Endothelial cell of umbilical vein (primary cell): ENCODE results near the gene NAA30. TPM values are rescaled to one million over a fixed set of nuclear protein-coding genes. Genes with fewer than 3 reads are reported as not detected.

ENCODE experiments used
- BruUV-seq: library from RNA; stranded (reverse); fragments of 400-500 nt; replicated peaks from 2 replicates; lab custom pipeline; 2021; lab: Mats Ljungman, UMichigan
- CTCF ChIA-PET: fragments of 300-600, 350-600 bp; sonication (Branson Sonifier 250); formaldehyde crosslinking; loops from one replicate; lab custom pipeline; 2021; ENCODE audit warnings: antibody characterized with exemption, inconsistent platforms; lab: Charles Lee
- POLR2A ChIA-PET: fragments of 300-600, 350-600 bp; sonication (Branson Sonifier 250); formaldehyde crosslinking; loops from one replicate; lab custom pipeline; 2021; ENCODE audit warnings: antibody characterized with exemption, inconsistent platforms; lab: Charles Lee
- DNase-seq: peaks from one replicate; pipeline ENCODE4 v3.0.0-alpha.2; 2011; ENCODE audit warnings: low read depth, low spot score
- FAIRE-seq: peaks from 2 replicates; lab custom pipeline; 2011; peaks lifted over from hg19 to GRCh38; lab: Jason Lieb, UNC
- H2AFZ ChIP-seq: 2 replicates; pipeline ENCODE4 v1.6.0; 2012; ENCODE audit warnings: low read depth, low read length, control low read depth, inconsistent platforms
- H3K27ac ChIP-seq: 2 replicates; pipeline ENCODE4 v1.5.1; 2011; ENCODE audit warnings: low read depth, mild to moderate bottlenecking, control low read depth, low read length, moderate library complexity; ENCODE audit not compliant: insufficient read depth
- H3K27me3 ChIP-seq, 2 experiments: 2 replicates each; pipeline versions ENCODE4 v1.6.0 to v1.6.1; 2011; ENCODE audit warnings: low read length in 2 of 2, mixed read lengths in 1 of 2; ENCODE audit not compliant: control insufficient read depth in 2 of 2, insufficient read depth in 2 of 2
- H3K36me3 ChIP-seq, 2 experiments: 2 replicates in 1 of 2; 3 replicates in 1 of 2; pipeline ENCODE4 v1.5.1; 2011; ENCODE audit warnings: low read length in 2 of 2, mild to moderate bottlenecking in 1 of 2, moderate library complexity in 1 of 2; ENCODE audit not compliant: control insufficient read depth in 2 of 2, insufficient read depth in 2 of 2; ENCODE audit errors: extremely low read depth in 1 of 2
- H3K4me1 ChIP-seq: 3 replicates; pipeline ENCODE4 v1.5.1; 2011; ENCODE audit warnings: mild to moderate bottlenecking, low read length; ENCODE audit not compliant: control insufficient read depth, insufficient read depth; ENCODE audit errors: extremely low read depth
- H3K4me2 ChIP-seq: 2 replicates; pipeline ENCODE4 v1.6.1; 2011; ENCODE audit warnings: low read length, control low read depth, mixed read lengths; ENCODE audit not compliant: insufficient read depth
- H3K4me3 ChIP-seq, 3 experiments: fragments of 200-600 bp in 1 of 3; sonication (generic), shearing (Covaris generic) in 1 of 3; replicated peaks in 1 of 3; 2 replicates each; pipeline ENCODE4 v1.5.1; 2011 to 2016; ENCODE audit warnings: control low read depth in 3 of 3, low read length in 3 of 3, mild to moderate bottlenecking in 2 of 3, inconsistent platforms in 1 of 3, low read depth in 1 of 3, moderate library complexity in 1 of 3; ENCODE audit not compliant: insufficient read depth in 1 of 3
- H3K79me2 ChIP-seq: 2 replicates; pipeline ENCODE4 v1.6.0; 2012; ENCODE audit warnings: low read length, inconsistent platforms; ENCODE audit not compliant: control insufficient read depth, insufficient read depth
- H3K9ac ChIP-seq: replicated peaks from 2 replicates; pipeline ENCODE3; 2011; ENCODE audit warnings: low read length, control low read depth; ENCODE audit not compliant: insufficient read depth; ENCODE audit errors: extremely low read depth
- H3K9me1 ChIP-seq: replicated peaks from 3 replicates; pipeline ENCODE4 v1.6.0; 2011; ENCODE audit warnings: mild to moderate bottlenecking, low read length; ENCODE audit not compliant: control insufficient read depth, insufficient read depth; ENCODE audit errors: extremely low read depth
- H3K9me3 ChIP-seq: replicated peaks from 2 replicates; pipeline ENCODE4 v1.5.1; 2012; ENCODE audit warnings: low read length, inconsistent platforms; ENCODE audit not compliant: control insufficient read depth, insufficient read depth
- H4K20me1 ChIP-seq: replicated peaks from 2 replicates; pipeline ENCODE3; 2011; ENCODE audit warnings: mild to moderate bottlenecking, low read length; ENCODE audit not compliant: control insufficient read depth, insufficient read depth; ENCODE audit errors: extremely low read depth
- EZH2 ChIP-seq: IDR thresholded peaks from 2 replicates; pipeline ENCODE4 v1.6.1; 2012; ENCODE audit warnings: borderline replicate concordance, low read depth, mild to moderate bottlenecking, moderate library complexity, low read length, inconsistent platforms; ENCODE audit not compliant: severe bottlenecking
- FOS ChIP-seq: IDR thresholded peaks from 2 replicates; pipeline ENCODE4 v1.6.1; 2011; ENCODE audit warnings: mild to moderate bottlenecking, low read length, moderate library complexity, borderline replicate concordance; ENCODE audit not compliant: insufficient read depth
- GATA2 ChIP-seq: IDR thresholded peaks from 2 replicates; pipeline ENCODE4 v1.7.0; 2011; ENCODE audit warnings: low read depth, mild to moderate bottlenecking, moderate library complexity, mixed read lengths, low read length; ENCODE audit not compliant: insufficient read length, insufficient read depth
- JUN ChIP-seq: IDR thresholded peaks from 2 replicates; pipeline ENCODE4 v1.6.1; 2011; ENCODE audit warnings: borderline replicate concordance, low read depth; ENCODE audit not compliant: insufficient read length, insufficient read depth
- MYC ChIP-seq: IDR thresholded peaks from one replicate; pipeline ENCODE4 v1.6.1; 2011; ENCODE audit warnings: mild to moderate bottlenecking, low read depth, low read length
- POLR2A ChIP-seq: IDR thresholded peaks from 2 replicates; pipeline ENCODE4 v1.6.1; 2012; ENCODE audit warnings: low read depth, mild to moderate bottlenecking, control low read depth, low read length
- POLR2AphosphoS5 ChIP-seq: IDR thresholded peaks from 2 replicates; pipeline ENCODE4 v1.6.1; 2012; ENCODE audit warnings: low read depth, mild to moderate bottlenecking, control low read depth, low read length, moderate library complexity; ENCODE audit not compliant: insufficient read depth
- dilution Hi-C: fragments of 300-500 bp; cut with MboI; formaldehyde crosslinking; loops from one replicate; pipeline ENCODE4 v1.15.0; 2019; ENCODE audit warnings: low sequenced_read_pairs; ENCODE audit not compliant: extremely low pct_ligation_motif_present
- intact Hi-C: fragments of 100-400 bp; cut with micrococcal nuclease; formaldehyde crosslinking; loops from one replicate; pipeline ENCODE4 v1.10.0; 2022
- polyA plus RNA-seq, 4 experiments: library from polyadenylated mRNA; depleted of rRNA in 3 of 4; stranded (reverse) in 3 of 4; unstranded in 1 of 4; fragments of >200 nt; gene quantifications; 2 replicates each; pipeline versions ENCODE4 v1.2.1 to v1.2.3, GENCODE V29; 2011 to 2012; ENCODE audit warnings: missing spikeins in 1 of 4
- total RNA-seq: library from RNA; stranded (reverse); gene quantifications from 2 replicates; pipeline ENCODE4 v1.2.3, GENCODE V29; 2021
- TF ChIP-seq, protein P1 (sequence below), 2 donors: IDR thresholded peaks; 1 replicate in 1 of 2; 2 replicates in 1 of 2; pipeline ENCODE4 v1.5.1; 2011; ENCODE audit warnings: low read length in 2 of 2, mild to moderate bottlenecking in 2 of 2, moderate library complexity in 2 of 2, control low read depth in 1 of 2, inconsistent platforms in 1 of 2, low read depth in 1 of 2; ENCODE audit not compliant: insufficient read depth in 1 of 2; ENCODE audit errors: extremely low read depth in 1 of 2
- TF ChIP-seq, protein P2 (sequence below): IDR thresholded peaks from 2 replicates; pipeline ENCODE4 v1.6.1; 2011; ENCODE audit not compliant: insufficient read depth, insufficient read length

The NAA30 gene
- total and polyA plus RNA-seq, 2 donors (not counting 3 experiments of a cell fraction or from before 2014, with no cell fraction given), result 5.4 to 21.8 TPM

GRCh38 chr14:57388067-57388466, 2.3 kb upstream of the NAA30 start:
- Histone ChIP-seq H3K27me3 (no peaks in the 10 kb centered on the region), H3K36me3 (peaks cover 0 to 2% of the 10 kb centered on the region in 2 experiments), H3K4me1 (peaks cover 19% of the 10 kb centered on the region), H4K20me1 (peaks cover 3% of the 10 kb centered on the region), H3K9ac (no peak overlapping the region), H2AFZ (no peak overlapping the region), H3K9me1 (no peaks in the 10 kb centered on the region), H3K79me2 (peaks cover 24% of the 10 kb centered on the region), H3K4me2 (no peak overlapping the region), H3K27ac (no peak overlapping the region), H3K9me3 (no peaks in the 10 kb centered on the region), H3K4me3 (no peak overlapping the region)
- TF ChIP-seq JUN (no peak), GATA2 (no peak), POLR2A (no peak), MYC (no peak), POLR2AphosphoS5 (no peak), FOS (no peak), EZH2 (no peak)
- TF ChIP-seq, protein P1, sequence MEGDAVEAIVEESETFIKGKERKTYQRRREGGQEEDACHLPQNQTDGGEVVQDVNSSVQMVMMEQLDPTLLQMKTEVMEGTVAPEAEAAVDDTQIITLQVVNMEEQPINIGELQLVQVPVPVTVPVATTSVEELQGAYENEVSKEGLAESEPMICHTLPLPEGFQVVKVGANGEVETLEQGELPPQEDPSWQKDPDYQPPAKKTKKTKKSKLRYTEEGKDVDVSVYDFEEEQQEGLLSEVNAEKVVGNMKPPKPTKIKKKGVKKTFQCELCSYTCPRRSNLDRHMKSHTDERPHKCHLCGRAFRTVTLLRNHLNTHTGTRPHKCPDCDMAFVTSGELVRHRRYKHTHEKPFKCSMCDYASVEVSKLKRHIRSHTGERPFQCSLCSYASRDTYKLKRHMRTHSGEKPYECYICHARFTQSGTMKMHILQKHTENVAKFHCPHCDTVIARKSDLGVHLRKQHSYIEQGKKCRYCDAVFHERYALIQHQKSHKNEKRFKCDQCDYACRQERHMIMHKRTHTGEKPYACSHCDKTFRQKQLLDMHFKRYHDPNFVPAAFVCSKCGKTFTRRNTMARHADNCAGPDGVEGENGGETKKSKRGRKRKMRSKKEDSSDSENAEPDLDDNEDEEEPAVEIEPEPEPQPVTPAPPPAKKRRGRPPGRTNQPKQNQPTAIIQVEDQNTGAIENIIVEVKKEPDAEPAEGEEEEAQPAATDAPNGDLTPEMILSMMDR (IDR thresholded peaks at IDR 0.05; ENCODE audit: extremely low read depth in 1 of 2, insufficient read depth in 1 of 2, low read depth in 1 of 2, low read length in 2 of 2), result no peak
- TF ChIP-seq, protein P2, sequence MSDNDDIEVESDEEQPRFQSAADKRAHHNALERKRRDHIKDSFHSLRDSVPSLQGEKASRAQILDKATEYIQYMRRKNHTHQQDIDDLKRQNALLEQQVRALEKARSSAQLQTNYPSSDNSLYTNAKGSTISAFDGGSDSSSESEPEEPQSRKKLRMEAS, result no peak
- dilution Hi-C loops (no loop called here), intact Hi-C loops (no loop called here)
- POLR2A ChIA-PET, result no interaction called here
- no TSS peak for BruUV-seq
- DNase-seq (no peak), FAIRE-seq (no peak)
- CTCF ChIA-PET, result interaction anchor here (1.0 kb wide), 1 partner anchor 10 kb away, joined by 4 read pairs; no protein-coding TSS in a partner anchor
